Osteoblast (primary cell): ENCODE measurements around the gene PKHD1. TPM values are rescaled to one million over a fixed set of nuclear protein-coding genes. Genes with fewer than 3 reads are reported as not detected.

Source experiments
- DNase-seq: peaks from one replicate; pipeline ENCODE4 v3.0.0; 2011; ENCODE audit warnings: low spot score, mixed read lengths; ENCODE audit not compliant: insufficient read length; ENCODE audit errors: missing footprints
- H2AFZ ChIP-seq: 2 replicates; pipeline ENCODE4 v1.6.0; 2011; ENCODE audit warnings: mild to moderate bottlenecking, low read length
- H3K27ac ChIP-seq: 2 replicates; pipeline ENCODE4 v1.5.1; 2011; ENCODE audit warnings: mild to moderate bottlenecking, low read depth, low read length, moderate library complexity
- H3K27me3 ChIP-seq: 2 replicates; pipeline ENCODE4 v1.6.0; 2012; ENCODE audit warnings: mild to moderate bottlenecking, control low read depth, inconsistent platforms, low read length, moderate library complexity; ENCODE audit not compliant: insufficient read depth
- H3K36me3 ChIP-seq: 2 replicates; pipeline ENCODE4 v1.5.1; 2011; ENCODE audit warnings: mild to moderate bottlenecking, low read length, control low read depth, moderate library complexity; ENCODE audit not compliant: insufficient read depth
- H3K4me1 ChIP-seq: 2 replicates; pipeline ENCODE4 v1.5.1; 2011; ENCODE audit warnings: mild to moderate bottlenecking, low read length, control low read depth, moderate library complexity; ENCODE audit not compliant: insufficient read depth
- H3K4me2 ChIP-seq: 2 replicates; pipeline ENCODE4 v1.6.0; 2011; ENCODE audit warnings: mild to moderate bottlenecking, low read length; ENCODE audit not compliant: insufficient read depth
- H3K4me3 ChIP-seq: fragments of 200-600 bp; sonication (generic); 3 replicates; pipeline ENCODE4 v1.5.1; 2012; ENCODE audit warnings: mild to moderate bottlenecking, low read length, inconsistent platforms; ENCODE audit not compliant: insufficient read depth
- H3K79me2 ChIP-seq: 2 replicates; pipeline ENCODE4 v1.6.0; 2012; ENCODE audit warnings: mild to moderate bottlenecking, low read length, control low read depth, inconsistent platforms; ENCODE audit not compliant: insufficient read depth
- H3K9me3 ChIP-seq: 2 replicates; pipeline ENCODE4 v1.5.1; 2011; ENCODE audit warnings: low read depth, low read length, control low read depth
- H4K20me1 ChIP-seq: 2 replicates; pipeline ENCODE4 v1.6.0; 2012; ENCODE audit warnings: mild to moderate bottlenecking, low read length, control low read depth; ENCODE audit not compliant: insufficient read depth
- CTCF ChIP-seq: IDR thresholded peaks from 2 replicates; pipeline ENCODE4 v1.5.1; 2011; ENCODE audit warnings: mild to moderate bottlenecking, low read depth, low read length, moderate library complexity; ENCODE audit errors: extremely low read depth
- total RNA-seq: library from RNA; depleted of rRNA; stranded (reverse); fragments of >200 nt; gene quantifications from 2 replicates; pipeline ENCODE4 v1.2.3, GENCODE V29; 2012

PKHD1 gene
- total RNA-seq, 1 donor, result not detected

- H3K27ac ChIP-seq, result no peak overlapping the region
- H3K36me3 ChIP-seq, result no peaks in the 10 kb centered on the region
- H2AFZ ChIP-seq, result no peak overlapping the region
- H3K79me2 ChIP-seq, result no peaks in the 10 kb centered on the region
- no peak overlapping the region for H3K4me3 ChIP-seq
- no peak overlapping the region for H3K4me2 ChIP-seq
- no peaks in the 10 kb centered on the region for H3K4me1 ChIP-seq
- no peaks in the 10 kb centered on the region for H3K27me3 ChIP-seq
- H3K9me3 ChIP-seq, result peaks cover 3% of the 10 kb centered on the region
- H4K20me1 ChIP-seq, result no peaks in the 10 kb centered on the region
- no peak for DNase-seq
- no peak for TF ChIP-seq CTCF
Observed at GRCh38 chr6:51608932-51609331, 478.5 kb downstream of the PKHD1 start.

- no peak for DNase-seq
- Histone ChIP-seq H3K4me1 (no peaks in the 10 kb centered on the region), H3K4me2 (no peak overlapping the region), H3K4me3 (no peak overlapping the region), H3K9me3 (peaks cover 3% of the 10 kb centered on the region), H3K27me3 (no peaks in the 10 kb centered on the region), H3K27ac (no peak overlapping the region), H2AFZ (no peak overlapping the region), H4K20me1 (no peaks in the 10 kb centered on the region), H3K79me2 (no peaks in the 10 kb centered on the region), H3K36me3 (no peaks in the 10 kb centered on the region)
- no peak for TF ChIP-seq CTCF
Observed at GRCh38 chr6:51608383-51608782, 479.0 kb downstream of the PKHD1 start.

GRCh38 chr6:51600514-51600913 is 486.9 kb downstream of the PKHD1 start:
- H3K36me3 ChIP-seq, result no peaks in the 10 kb centered on the region
- no peak overlapping the region for H3K27ac ChIP-seq
- H3K79me2 ChIP-seq, result no peaks in the 10 kb centered on the region
- H4K20me1 ChIP-seq, result no peaks in the 10 kb centered on the region
- H3K4me1 ChIP-seq, result no peaks in the 10 kb centered on the region
- DNase-seq, result no peak
- H3K4me3 ChIP-seq, result no peak overlapping the region
- no peak overlapping the region for H2AFZ ChIP-seq
- no peaks in the 10 kb centered on the region for H3K27me3 ChIP-seq
- no peak overlapping the region for H3K4me2 ChIP-seq
- H3K9me3 ChIP-seq, result no peaks in the 10 kb centered on the region
- TF ChIP-seq CTCF, result no peak

GRCh38 chr6:51598171-51598570 is 489.2 kb downstream of the PKHD1 start:
- Histone ChIP-seq H3K27me3 (no peaks in the 10 kb centered on the region), H3K79me2 (no peaks in the 10 kb centered on the region), H3K4me1 (no peaks in the 10 kb centered on the region), H4K20me1 (no peaks in the 10 kb centered on the region), H3K36me3 (no peaks in the 10 kb centered on the region), H3K4me3 (no peak overlapping the region), H3K9me3 (peaks cover 5% of the 10 kb centered on the region), H3K27ac (no peak overlapping the region), H3K4me2 (no peak overlapping the region), H2AFZ (no peak overlapping the region)
- DNase-seq, result no peak
- TF ChIP-seq CTCF, result no peak
